ENCODE data around the gene SLC35A1.

DNA sequence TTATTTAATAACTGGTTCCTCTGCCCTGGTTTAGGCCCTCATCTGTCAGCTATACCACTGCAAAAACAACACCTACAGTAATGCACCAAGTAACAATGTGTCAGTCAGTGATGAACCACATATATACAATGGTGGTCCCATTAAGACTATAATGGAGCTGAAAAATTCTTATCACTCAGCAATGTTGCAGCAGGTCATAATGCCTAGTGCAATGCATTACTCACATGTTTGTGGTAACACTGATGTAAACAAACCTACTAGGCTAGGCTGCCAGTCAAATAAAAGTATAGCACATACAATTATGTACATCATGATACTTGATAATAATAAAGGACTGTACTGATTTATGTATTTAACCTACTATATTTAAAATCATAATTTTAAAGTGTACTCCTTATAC is 85.7 kb downstream of the SLC35A1 start:
- TF ChIP-seq, protein P1, sequence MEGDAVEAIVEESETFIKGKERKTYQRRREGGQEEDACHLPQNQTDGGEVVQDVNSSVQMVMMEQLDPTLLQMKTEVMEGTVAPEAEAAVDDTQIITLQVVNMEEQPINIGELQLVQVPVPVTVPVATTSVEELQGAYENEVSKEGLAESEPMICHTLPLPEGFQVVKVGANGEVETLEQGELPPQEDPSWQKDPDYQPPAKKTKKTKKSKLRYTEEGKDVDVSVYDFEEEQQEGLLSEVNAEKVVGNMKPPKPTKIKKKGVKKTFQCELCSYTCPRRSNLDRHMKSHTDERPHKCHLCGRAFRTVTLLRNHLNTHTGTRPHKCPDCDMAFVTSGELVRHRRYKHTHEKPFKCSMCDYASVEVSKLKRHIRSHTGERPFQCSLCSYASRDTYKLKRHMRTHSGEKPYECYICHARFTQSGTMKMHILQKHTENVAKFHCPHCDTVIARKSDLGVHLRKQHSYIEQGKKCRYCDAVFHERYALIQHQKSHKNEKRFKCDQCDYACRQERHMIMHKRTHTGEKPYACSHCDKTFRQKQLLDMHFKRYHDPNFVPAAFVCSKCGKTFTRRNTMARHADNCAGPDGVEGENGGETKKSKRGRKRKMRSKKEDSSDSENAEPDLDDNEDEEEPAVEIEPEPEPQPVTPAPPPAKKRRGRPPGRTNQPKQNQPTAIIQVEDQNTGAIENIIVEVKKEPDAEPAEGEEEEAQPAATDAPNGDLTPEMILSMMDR (IDR thresholded peaks at IDR 0.05) = no peak
- TF ChIP-seq POLR2AphosphoS5 (IDR thresholded peaks at IDR 0.05) = no peak
- TF ChIP-seq EP300 (IDR thresholded peaks at IDR 0.05) = no peak

Data from upper lobe of left lung (tissue), 4 donors.